HG03378 (cell line): ENCODE results near the gene ZSWIM4.
"Not testable (repeated sequence)": the region's sequence is repeated elsewhere in the genome, so short reads cannot be mapped to it uniquely, and the experiment has no call there.

Experiments used
- ATAC-seq: cut with Tn5 transposase; IDR thresholded peaks from one replicate; pipeline ENCODE4 v1.9.1; 2021; ENCODE audit warnings: mild to moderate bottlenecking, moderate library complexity; ENCODE audit not compliant: unreplicated experiment

ZSWIM4 gene

DNA sequence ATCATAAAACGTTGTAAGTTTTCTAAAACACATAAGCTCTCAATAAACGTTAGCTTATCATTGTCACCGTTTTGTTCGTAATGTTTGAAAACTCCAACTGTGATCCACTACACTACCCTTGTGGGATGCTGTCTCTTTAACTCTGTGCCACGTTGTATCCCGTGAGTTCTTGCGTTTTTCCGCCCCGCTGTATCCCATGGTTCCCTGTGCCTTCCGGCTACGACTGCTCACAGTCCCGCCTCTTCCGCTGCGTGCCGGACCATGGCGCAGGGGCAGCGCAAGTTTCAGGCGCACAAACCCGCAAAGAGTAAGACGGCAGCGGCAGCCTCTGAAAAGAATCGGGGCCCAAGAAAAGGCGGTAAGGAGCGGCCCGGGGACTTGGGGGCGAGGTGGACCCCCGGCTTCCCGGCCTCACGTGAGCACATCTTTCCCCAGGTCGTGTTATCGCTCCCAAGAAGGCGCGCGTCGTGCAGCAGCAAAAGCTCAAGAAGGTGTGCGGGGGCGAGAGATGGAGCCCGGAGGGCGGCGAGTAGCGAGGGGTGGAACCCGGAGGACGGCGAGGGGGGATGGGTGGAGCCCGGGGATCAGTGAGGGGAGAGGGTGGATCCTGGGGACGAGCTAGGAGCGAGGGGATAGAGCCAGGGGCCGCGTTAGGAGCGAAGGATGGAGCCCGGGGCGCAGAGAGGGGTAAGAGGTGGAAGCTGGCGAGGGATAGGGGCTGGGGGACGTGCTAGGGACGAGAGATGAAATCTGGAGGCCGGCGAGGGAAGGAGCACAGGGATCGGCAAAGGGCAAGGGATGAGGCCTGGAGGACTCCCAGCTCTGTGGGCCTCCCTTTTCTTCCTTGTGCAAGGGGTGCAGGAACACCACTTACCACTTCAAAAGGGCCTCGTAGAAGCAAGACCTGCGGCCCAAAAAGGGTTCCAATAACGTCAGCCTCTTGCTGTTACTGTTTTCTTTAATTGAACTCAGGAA lies 20.7 kb upstream of the ZSWIM4 start, which contains the start of gene C19orf53:
TSS of gene C19orf53 (plus strand) at position 240 of the 975 bp plus-strand sequence. CDS start at position 262, 22 bp downstream.
- peak; percentile 85 for ATAC-seq

- ATAC-seq, result no peak
Measured at GRCh38 chr19:13778398-13778797, 16.8 kb upstream of the ZSWIM4 start.

GRCh38 chr19:13778847-13779246 lies 16.4 kb upstream of the ZSWIM4 start:
- ATAC-seq, result no peak

DNA sequence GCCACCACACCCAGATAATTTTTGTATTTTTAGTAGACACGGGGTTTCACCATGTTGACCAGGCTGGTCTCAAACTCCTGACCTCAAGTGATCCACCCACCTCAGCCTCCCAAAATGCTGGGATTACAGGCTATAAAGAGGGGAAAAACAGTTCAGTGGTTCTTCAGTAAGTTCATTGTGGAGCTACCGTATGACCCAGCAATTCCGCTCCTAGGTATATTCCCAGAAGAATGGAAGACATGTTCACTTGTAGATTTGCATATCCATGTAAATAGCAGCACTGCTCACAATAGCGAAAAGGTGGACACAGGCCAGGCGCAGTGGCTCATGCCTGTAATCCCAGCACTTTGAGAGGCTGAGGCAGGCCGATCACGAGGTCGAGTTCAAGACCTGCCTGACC lies 15.4 kb upstream of the ZSWIM4 start:
- not testable (repeated sequence) for ATAC-seq

DNA sequence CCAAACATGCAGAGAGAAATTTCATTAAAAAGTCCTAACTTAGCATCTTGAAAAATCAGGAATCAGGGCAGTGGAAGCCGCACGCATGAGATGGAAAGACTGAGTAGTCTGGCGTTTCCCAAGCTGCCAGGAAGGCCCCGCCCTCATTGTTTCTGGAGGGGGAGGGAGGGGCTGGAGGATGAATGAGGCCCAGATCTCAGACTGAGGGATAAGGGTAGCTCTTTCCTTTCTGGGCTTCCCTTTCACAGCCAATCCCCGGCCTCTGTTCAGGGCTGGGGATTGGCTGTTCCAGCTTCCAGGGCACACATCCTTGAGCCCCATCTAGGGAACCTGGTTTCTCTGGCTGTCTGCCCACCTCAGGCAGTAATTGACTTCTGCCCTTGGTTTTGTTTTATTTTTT lies 13.7 kb upstream of the ZSWIM4 start:
- ATAC-seq, result no peak

DNA sequence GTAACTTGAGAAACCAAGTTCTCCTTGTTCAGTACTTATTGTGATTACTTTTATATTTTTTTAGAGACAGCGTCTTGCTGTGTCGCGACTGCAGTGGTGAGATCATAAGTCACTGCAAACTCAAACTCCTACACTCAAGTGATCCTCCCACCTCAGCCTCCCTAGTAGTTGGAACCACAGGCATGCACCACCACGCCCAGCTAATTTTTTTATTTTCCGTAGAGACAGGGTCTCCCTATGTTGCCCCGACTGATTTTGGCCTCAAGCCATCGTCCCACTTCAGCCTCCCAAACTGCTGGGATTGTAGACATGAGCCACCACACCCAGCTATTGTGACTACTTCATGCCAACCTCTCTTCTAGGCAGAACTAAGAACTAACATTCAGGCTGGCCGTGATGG lies 12.7 kb upstream of the ZSWIM4 start:
- no peak for ATAC-seq

- no peak for ATAC-seq
Measured at GRCh38 chr19:13783565-13784500, 11.4 kb upstream of the ZSWIM4 start.

DNA sequence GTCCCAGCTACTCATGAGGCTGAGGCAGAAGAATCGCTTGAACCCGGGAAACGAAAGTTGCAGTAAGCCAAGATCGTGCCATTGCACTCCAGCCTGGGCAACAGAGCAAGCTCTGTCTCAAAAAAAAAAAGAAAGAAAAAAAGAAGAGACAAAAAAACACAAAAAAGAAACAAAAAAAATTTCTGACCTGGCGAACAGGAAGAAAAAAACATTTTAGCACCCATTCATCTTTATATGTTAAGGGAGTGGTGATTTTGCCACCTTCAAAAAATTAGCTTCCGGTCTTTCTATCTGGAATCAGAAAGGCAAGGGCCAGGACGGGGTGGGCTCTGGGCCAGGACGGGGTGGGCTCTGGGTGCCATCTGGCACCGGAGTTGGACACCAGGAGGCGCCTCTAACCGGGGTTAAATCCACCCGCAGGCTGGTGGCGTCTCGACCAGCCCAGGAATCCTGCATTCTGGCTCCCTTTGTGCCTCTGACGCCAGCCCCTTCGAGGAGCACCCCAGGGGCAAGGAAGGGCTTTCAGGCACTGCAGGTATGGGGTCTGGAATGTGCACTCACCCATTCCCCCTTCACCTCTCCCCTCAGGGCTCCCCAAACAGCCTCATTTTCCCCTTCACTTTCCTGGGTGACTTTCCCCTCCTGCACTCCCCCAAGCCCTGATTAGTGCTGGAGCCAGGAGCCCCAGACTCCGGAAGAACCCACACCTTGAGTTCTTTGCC lies 10.4 kb upstream of the ZSWIM4 start:
- ATAC-seq, result no peak

GRCh38 chr19:13788991-13789390 lies 6.3 kb upstream of the ZSWIM4 start:
- no peak for ATAC-seq

DNA sequence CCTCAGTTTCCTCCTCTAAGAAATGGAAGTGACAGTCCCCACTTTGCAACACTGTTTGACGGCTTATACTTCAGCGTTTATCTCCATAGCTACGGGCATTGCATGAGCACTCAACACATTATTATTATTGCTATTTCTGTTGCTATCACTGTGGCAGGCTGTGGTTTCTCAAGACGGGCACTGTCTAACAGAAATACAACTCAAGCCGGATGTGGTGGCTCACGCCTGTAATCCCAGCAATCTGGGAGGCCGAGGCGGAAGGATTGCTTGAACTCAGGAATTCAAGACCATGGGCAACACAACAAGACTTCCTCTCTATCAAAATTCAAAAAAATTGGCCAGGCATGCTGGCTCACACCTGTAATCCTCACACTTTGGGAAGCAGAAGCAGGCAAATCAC lies 4.9 kb upstream of the ZSWIM4 start:
- no peak for ATAC-seq

DNA sequence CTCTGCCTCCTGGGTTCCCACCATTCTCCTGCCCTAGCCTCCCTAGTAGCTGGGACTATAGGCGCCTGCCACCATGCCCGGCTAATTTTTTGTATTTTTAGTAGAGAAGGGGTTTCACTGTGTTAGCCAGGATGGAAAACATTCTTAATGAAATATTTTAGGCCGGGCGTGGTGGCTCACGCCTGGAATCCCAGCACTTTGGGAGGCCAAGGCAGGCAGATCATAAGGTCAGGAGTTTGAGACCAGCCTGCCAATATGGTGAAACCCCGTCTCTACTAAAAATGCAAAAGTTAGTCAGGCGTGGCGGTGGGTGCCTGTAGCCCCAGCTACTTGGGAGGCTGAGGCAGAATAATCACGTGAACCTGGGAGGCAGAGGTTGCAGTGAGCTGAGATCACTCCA lies 1.9 kb upstream of the ZSWIM4 start:
- not testable (repeated sequence) for ATAC-seq

DNA sequence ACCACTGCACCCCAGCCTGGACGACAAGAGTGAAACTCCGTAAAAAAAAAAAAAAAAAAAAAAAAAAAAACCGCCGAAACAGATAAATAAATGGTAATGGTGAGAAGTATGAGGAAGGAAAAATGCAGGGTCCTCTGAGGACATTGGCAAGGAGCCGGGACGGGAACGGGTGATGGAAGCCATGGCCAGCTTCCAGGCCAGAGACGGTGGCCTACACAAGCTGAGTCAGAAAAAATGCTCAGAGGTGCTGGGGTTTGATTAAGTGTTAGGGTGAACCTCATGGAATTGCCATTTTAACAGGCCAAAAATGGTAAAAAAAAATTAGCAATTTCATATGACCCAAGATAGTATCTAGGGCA lies 866 bp upstream of the ZSWIM4 start:
- no peak for ATAC-seq

GRCh38 chr19:13795595-13796300 lies 505 bp downstream of the ZSWIM4 start:
- peak; percentile 12 for ATAC-seq

GRCh38 chr19:13796301-13797057 lies 1.2 kb downstream of the ZSWIM4 start:
- ATAC-seq, result no peak

DNA sequence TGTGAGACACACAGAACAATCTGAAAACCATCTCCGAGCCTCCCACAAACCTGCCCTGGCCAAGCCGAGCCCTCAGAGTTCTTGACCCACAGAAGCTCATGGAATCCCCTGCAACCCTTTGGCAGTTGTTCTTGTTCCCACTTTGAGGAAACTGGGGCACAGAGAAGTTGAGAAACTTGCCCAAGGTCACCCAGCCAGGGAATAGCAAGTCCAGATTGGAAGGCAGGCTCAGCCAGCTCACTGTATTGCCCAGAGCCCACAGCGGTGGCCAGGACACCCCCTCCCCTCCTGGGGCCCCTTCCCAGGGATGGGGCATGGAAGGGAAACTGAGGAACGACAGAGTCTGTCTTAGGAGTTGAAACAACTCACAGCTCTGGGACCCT lies 1.8 kb downstream of the ZSWIM4 start:
- no peak for ATAC-seq

DNA sequence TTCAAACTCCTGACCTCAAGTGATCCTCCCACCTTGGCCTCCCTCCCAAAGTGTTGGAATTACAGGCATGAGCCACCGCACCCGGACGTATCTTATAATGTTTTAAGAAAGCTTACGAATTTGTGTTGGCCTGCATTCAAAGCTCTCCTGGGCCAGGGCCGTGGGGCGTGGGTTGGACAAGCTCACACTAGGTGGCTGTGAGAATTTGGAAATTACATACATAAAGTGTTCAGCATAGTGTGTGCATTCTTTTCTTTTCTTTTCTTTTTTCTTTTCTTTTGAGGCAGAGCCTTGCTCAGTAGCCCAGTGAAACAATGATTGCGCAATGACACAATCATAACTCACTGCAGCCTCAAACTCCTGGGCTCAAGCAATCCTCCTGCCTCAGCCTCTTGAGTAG lies 2.6 kb downstream of the ZSWIM4 start:
- ATAC-seq, result no peak

DNA sequence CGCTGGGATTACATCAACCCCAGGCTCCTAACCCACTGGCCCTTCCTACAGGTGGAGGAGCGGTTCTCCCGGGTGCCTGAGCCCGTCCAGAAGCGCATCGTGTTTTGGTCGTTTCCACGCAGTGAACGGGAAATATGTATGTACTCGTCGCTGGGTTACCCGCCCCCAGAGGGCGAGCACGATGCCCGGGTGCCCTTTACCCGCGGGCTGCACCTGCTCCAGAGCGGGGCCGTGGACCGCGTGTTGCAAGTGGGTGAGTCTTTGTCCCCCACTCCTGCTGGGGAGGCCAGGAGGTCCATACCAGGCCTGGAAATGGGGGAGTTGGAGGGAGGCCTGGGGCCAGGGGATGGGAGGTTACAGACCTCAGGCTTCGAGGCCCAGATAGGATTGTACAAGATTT lies 4.4 kb downstream of the ZSWIM4 start:
- no peak for ATAC-seq

DNA sequence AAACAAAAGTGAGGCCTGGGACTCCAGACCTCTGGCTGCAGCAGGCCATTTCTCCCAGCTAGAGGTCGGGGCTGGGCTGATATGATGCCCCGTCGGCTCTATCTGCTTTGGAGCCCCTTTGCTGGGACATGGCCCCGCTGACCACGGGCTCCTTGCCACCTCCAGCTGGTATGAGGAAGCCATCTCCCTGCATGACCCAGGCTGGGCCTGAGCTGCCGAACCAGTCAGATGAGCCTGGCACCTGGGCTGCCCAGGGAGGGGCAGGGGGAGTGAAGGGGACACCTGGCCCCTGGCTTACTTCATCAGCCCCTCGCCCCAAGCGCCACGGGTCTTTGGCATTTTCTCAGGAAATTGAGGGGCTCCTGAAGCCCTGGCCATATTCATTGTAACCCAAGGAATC lies 7.8 kb downstream of the ZSWIM4 start:
- ATAC-seq, result no peak

DNA sequence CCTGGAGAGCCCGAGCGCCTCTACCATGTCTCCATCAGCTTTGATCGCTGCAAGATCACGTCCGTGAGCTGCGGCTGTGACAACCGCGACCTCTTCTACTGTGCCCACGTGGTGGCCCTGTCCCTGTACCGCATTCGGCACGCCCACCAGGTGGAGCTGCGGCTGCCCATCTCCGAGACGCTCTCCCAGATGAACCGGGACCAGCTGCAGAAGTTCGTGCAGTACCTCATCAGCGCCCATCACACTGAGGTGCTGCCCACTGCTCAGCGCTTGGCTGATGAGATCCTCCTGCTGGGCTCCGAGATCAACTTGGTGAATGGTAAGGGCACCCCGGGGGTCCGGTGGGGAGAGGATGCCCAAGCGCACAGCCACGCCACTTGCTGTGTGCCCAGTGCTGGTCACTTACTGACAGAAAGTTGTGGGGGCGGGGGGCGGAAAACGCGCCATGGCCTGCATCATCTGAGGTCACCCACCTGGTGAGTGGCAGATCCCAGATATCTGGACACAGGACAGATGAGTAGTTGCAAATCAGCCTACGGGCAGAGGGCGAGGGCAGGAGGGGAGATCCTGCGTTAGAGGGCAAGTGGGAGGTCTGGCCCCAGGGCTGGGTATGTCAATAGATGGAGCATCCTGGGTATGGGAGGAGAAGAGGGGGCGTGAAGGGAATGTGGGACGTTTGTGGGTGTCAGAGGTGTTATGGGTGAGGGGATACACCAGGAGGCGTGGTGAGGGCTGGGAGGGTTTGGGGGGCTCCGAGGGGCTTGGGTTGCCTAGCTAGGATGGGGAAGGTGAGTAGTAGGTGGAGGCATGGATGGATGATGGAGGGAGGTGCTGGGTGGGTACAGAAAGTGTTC lies 9.8 kb downstream of the ZSWIM4 start:
- ATAC-seq, result no peak
